ENCODE results near the gene KRTAP10-1. TPM values are rescaled to one million over a fixed set of nuclear protein-coding genes. Genes with fewer than 3 reads are reported as not detected.

The KRTAP10-1 gene
- total RNA-seq, 1 experiment from 2014 or later, result not detected

- no peak for TF ChIP-seq CTCF (IDR thresholded peaks at IDR 0.05)
- TF ChIP-seq TCF7L2 (IDR thresholded peaks at IDR 0.05; ENCODE audit: low read depth, low read length), result no peak
- TF ChIP-seq SIN3A (IDR thresholded peaks at IDR 0.05; ENCODE audit: borderline replicate concordance, insufficient read depth, low read depth, low read length), result no peak
- TF ChIP-seq REST (IDR thresholded peaks at IDR 0.05; ENCODE audit: insufficient read depth in 1 of 2, low read depth in 2 of 2, low read length in 1 of 2), result no peak
- no peak for TF ChIP-seq POLR2AphosphoS5 (IDR thresholded peaks at IDR 0.05; ENCODE audit: low read depth, low read length)
- Histone ChIP-seq H3K27ac (ENCODE audit: low read length) (no peak overlapping the region), H3K9me3 (ENCODE audit: control insufficient read depth, insufficient read depth, low read depth, low read length) (no peaks in the 10 kb centered on the region), H3K4me3 (ENCODE audit: low read depth in 2 of 2, low read length in 2 of 2) (no peak overlapping the region), H3K36me3 (ENCODE audit: control insufficient read depth, insufficient read depth, low read length) (peaks cover 2% of the 10 kb centered on the region; the same call in 1 of the 2 replicates), H3K27me3 (ENCODE audit: control insufficient read depth, insufficient read depth, low read length) (no peaks in the 10 kb centered on the region), H3K4me1 (ENCODE audit: control insufficient read depth, insufficient read depth, low read length) (no peaks in the 10 kb centered on the region)
- in situ Hi-C loops (cut with HindIII; ENCODE audit: low pct_unique_long_range_greater_than_20kb, low sequenced_read_pairs), result no loop called here
- DNase-seq (ENCODE audit: low read depth, low spot score), result no peak
- CTCF ChIA-PET, result no interaction called here
- BruUV-seq (replicated peaks), result no TSS peak
- ATAC-seq, result no peak
- intact Hi-C loops (cut with micrococcal nuclease; ENCODE audit: unreplicated experiment), result loop anchor here (5.0 to 10.0 kb wide), 2 partner anchors 228 to 271 kb away; no protein-coding TSS in a partner anchor
- POLR2A ChIA-PET, result no interaction called here
Observed at GRCh38 chr21:44514218-44514520, 25.8 kb downstream of the KRTAP10-1 start.

GRCh38 chr21:44513389-44514217 is 26.4 kb downstream of the KRTAP10-1 start:
- H3K36me3 ChIP-seq (ENCODE audit: control insufficient read depth, insufficient read depth, low read length), result peaks cover 2% of the 10 kb centered on the region; the same call in 1 of the 2 replicates
- BruUV-seq (replicated peaks), result no TSS peak
- no peaks in the 10 kb centered on the region for H3K9me3 ChIP-seq (ENCODE audit: control insufficient read depth, insufficient read depth, low read depth, low read length)
- in situ Hi-C loops (cut with HindIII; ENCODE audit: low pct_unique_long_range_greater_than_20kb, low sequenced_read_pairs), result no loop called here
- POLR2A ChIA-PET, result interaction anchor here (0.6 kb wide), 1 partner anchor 18 kb away, joined by 3 read pairs; no protein-coding TSS in a partner anchor
- no peaks in the 10 kb centered on the region for H3K27me3 ChIP-seq (ENCODE audit: control insufficient read depth, insufficient read depth, low read length)
- no peak overlapping the region for H3K4me3 ChIP-seq (ENCODE audit: low read depth in 2 of 2, low read length in 2 of 2)
- intact Hi-C loops (cut with micrococcal nuclease; ENCODE audit: unreplicated experiment), result loop anchor here (5.0 to 10.0 kb wide), 2 partner anchors 229 to 271 kb away; no protein-coding TSS in a partner anchor
- no peaks in the 10 kb centered on the region for H3K4me1 ChIP-seq (ENCODE audit: control insufficient read depth, insufficient read depth, low read length)
- CTCF ChIA-PET, result no interaction called here
- no peak for DNase-seq (ENCODE audit: low read depth, low spot score)
- no peak for ATAC-seq
- H3K27ac ChIP-seq (ENCODE audit: low read length), result no peak overlapping the region
- TF ChIP-seq SIN3A (IDR thresholded peaks at IDR 0.05; ENCODE audit: borderline replicate concordance, insufficient read depth, low read depth, low read length) (no peak), REST (IDR thresholded peaks at IDR 0.05; ENCODE audit: insufficient read depth in 1 of 2, low read depth in 2 of 2, low read length in 1 of 2) (no peak), TCF7L2 (IDR thresholded peaks at IDR 0.05; ENCODE audit: low read depth, low read length) (no peak), CTCF (IDR thresholded peaks at IDR 0.05) (no peak), POLR2AphosphoS5 (IDR thresholded peaks at IDR 0.05; ENCODE audit: low read depth, low read length) (no peak)
